ENCODE data around the gene HIRA. TPM values are rescaled to one million over a fixed set of nuclear protein-coding genes. Genes with fewer than 3 reads are reported as not detected.

The HIRA gene, protein sequence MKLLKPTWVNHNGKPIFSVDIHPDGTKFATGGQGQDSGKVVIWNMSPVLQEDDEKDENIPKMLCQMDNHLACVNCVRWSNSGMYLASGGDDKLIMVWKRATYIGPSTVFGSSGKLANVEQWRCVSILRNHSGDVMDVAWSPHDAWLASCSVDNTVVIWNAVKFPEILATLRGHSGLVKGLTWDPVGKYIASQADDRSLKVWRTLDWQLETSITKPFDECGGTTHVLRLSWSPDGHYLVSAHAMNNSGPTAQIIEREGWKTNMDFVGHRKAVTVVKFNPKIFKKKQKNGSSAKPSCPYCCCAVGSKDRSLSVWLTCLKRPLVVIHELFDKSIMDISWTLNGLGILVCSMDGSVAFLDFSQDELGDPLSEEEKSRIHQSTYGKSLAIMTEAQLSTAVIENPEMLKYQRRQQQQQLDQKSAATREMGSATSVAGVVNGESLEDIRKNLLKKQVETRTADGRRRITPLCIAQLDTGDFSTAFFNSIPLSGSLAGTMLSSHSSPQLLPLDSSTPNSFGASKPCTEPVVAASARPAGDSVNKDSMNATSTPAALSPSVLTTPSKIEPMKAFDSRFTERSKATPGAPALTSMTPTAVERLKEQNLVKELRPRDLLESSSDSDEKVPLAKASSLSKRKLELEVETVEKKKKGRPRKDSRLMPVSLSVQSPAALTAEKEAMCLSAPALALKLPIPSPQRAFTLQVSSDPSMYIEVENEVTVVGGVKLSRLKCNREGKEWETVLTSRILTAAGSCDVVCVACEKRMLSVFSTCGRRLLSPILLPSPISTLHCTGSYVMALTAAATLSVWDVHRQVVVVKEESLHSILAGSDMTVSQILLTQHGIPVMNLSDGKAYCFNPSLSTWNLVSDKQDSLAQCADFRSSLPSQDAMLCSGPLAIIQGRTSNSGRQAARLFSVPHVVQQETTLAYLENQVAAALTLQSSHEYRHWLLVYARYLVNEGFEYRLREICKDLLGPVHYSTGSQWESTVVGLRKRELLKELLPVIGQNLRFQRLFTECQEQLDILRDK
- 34.6 to 38.2 TPM (median 34.9 TPM) in 3 replicates for total RNA-seq

DNA sequence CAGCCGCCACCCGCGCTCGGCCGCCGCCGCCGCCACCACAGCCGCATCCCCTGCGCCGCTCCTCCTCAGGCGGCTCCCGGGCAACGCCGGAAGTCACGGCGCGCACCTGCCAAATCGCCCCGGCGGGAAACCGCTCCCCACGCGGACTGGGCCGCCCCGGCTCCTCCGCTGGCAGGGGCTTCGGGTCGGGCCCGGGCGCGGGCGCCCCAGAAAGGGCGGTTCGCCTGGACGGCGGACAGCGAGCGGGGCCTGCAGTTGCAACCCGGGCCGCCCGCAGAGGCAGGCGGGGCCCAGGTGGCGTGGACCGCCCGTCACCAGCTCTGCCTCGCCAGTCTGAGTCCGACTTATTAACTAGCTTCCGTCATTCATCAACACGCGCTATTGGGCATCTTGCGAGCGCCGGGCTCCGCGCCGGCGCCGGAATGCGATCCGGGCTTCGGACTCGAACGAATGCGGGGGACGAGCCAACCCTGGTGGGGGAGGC, at the start of gene HIRA:
TSS of gene HIRA (minus strand) at position 85 of the 484 bp plus-strand sequence. CDS start 257 bp downstream, outside the sequence.
- peak; percentile 76 to 90 for DNase-seq (ENCODE audit: low spot score in 2 of 2, unreplicated experiment in 2 of 2)
- Mint-ChIP-seq H3K27me3 (ENCODE audit: low read depth) (no peaks in the 10 kb centered on the region), H3K36me3 (peaks cover 12% of the 10 kb centered on the region), H3K27ac (peak within 1 kb of the TSS; percentile 96), H3K4me3 (peak within 1 kb of the TSS; percentile 89), H3K9me3 (no peaks in the 10 kb centered on the region), H3K4me1 (peaks cover 22% of the 10 kb centered on the region)
- TF ChIP-seq, protein P1, sequence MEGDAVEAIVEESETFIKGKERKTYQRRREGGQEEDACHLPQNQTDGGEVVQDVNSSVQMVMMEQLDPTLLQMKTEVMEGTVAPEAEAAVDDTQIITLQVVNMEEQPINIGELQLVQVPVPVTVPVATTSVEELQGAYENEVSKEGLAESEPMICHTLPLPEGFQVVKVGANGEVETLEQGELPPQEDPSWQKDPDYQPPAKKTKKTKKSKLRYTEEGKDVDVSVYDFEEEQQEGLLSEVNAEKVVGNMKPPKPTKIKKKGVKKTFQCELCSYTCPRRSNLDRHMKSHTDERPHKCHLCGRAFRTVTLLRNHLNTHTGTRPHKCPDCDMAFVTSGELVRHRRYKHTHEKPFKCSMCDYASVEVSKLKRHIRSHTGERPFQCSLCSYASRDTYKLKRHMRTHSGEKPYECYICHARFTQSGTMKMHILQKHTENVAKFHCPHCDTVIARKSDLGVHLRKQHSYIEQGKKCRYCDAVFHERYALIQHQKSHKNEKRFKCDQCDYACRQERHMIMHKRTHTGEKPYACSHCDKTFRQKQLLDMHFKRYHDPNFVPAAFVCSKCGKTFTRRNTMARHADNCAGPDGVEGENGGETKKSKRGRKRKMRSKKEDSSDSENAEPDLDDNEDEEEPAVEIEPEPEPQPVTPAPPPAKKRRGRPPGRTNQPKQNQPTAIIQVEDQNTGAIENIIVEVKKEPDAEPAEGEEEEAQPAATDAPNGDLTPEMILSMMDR (IDR thresholded peaks at IDR 0.05; ENCODE audit: unreplicated experiment), result no peak

DNA sequence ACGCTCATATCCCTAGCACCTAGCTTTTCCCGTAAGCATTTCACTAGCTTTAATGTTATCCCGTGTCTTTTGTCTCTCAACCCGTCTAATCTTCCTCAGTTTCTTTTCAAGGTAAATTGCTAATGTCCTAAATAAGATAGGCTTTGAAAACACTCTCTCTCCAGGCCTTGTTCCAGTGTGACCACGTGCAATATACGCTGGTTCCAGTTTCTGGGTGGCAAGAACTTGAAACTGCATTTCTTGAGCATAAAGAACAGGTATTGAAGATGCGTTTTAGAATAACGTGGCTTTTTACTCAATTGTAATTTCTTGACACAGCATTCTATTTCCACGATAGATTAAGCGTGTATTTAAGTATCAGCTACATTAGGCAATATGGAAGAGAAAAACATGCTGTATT, 49.3 kb upstream of the HIRA start:
- no peaks in the 10 kb centered on the region for H3K27me3 Mint-ChIP-seq (ENCODE audit: low read depth)
- no peak overlapping the region for H3K27ac Mint-ChIP-seq
- TF ChIP-seq, protein P1 (IDR thresholded peaks at IDR 0.05; ENCODE audit: unreplicated experiment), result no peak
- no peaks in the 10 kb centered on the region for H3K36me3 Mint-ChIP-seq
- H3K4me1 Mint-ChIP-seq, result peaks cover 28% of the 10 kb centered on the region
- DNase-seq (ENCODE audit: low spot score in 2 of 2, unreplicated experiment in 2 of 2), result no peak
- peak overlapping the region; percentile 97 for H3K4me3 Mint-ChIP-seq
- no peaks in the 10 kb centered on the region for H3K9me3 Mint-ChIP-seq

DNA sequence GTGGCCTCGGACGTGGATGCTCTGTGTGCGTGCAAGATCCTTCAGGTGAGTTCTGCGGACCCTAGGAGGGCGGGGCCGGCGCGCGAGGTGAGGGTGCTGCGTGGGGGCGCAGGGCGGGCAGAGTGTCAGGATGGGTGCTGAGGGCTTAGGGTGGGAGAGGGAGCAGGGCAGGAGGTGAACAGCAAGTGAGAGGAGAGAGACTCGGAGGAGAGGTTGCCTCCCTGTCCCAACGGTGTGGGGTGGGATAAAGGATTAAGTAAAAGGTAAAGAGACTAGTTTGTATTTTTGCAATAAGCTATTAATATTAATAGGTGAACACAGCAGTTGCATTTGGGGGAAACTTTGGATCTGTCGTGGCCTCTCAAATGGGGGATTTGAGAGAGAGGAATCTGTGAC, 48.6 kb upstream of the HIRA start:
- Mint-ChIP-seq H3K9me3 (no peaks in the 10 kb centered on the region), H3K4me1 (peaks cover 28% of the 10 kb centered on the region), H3K36me3 (no peaks in the 10 kb centered on the region), H3K27me3 (ENCODE audit: low read depth) (no peaks in the 10 kb centered on the region), H3K27ac (no peak overlapping the region), H3K4me3 (peak overlapping the region; percentile 97)
- no peak for DNase-seq (ENCODE audit: low spot score in 2 of 2, unreplicated experiment in 2 of 2)
- TF ChIP-seq, protein P1 (IDR thresholded peaks at IDR 0.05; ENCODE audit: unreplicated experiment), result no peak

DNA sequence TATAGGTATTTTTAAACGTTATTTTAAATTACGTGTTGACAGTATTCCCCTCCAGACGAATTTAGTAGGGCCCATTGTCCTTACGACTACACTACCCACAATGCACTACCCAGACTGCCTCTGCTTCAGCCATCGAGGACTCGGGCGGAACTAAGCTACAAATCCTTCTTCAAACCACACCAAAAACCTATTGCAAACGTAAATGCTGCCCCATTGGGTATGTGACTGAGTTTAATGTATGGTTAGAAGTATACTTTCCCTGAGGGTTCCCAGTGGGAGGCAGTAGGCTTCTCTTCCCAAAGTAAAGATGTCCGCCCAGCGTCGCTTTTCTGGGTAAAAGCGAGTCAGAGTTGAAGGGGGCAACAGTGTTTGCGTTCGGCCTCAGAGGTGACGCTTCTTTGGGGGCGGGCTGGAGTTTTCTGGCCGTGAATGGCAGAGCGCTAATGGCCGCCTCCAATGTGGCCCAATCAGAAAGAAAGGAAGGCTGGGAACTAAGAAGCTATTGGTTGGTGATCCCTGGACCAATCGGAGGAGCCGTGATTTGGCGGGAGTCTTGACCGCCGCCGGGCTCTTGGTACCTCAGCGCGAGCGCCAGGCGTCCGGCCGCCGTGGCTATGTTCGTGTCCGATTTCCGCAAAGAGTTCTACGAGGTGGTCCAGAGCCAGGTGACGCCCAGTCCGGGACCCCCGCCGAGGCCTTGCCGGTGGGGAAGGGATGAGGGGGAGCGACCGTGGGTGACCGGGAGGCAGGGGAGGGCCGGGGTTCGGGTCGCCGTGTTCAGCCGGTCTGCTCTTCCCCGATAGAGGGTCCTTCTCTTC, 48.0 kb upstream of the HIRA start, which contains the start of gene CDC45:
TSS of gene CDC45 (plus strand) at position 566 of the 818 bp plus-strand sequence. CDS start at position 615, 49 bp downstream.
- H3K9me3 Mint-ChIP-seq, result no peaks in the 10 kb centered on the region
- H3K36me3 Mint-ChIP-seq, result no peaks in the 10 kb centered on the region
- H3K27ac Mint-ChIP-seq, result peak within 1 kb of the TSS; percentile 99
- H3K27me3 Mint-ChIP-seq (ENCODE audit: low read depth), result no peaks in the 10 kb centered on the region
- peak; percentile 77 to 91 for DNase-seq (ENCODE audit: low spot score in 2 of 2, unreplicated experiment in 2 of 2)
- TF ChIP-seq, protein P1 (IDR thresholded peaks at IDR 0.05; ENCODE audit: unreplicated experiment), result no peak
- H3K4me3 Mint-ChIP-seq, result peak within 1 kb of the TSS; percentile 97
- peaks cover 28% of the 10 kb centered on the region for H3K4me1 Mint-ChIP-seq
